GM23338 (cell line): ENCODE data around the gene PTGR3.

Source experiments
- EZH2 ChIP-seq: fragments of 200-600 bp; sonication (generic); IDR thresholded peaks from one replicate; pipeline ENCODE4 v1.8.0; 2017; ENCODE audit warnings: antibody characterized with exemption, mild to moderate bottlenecking, low read depth; ENCODE audit not compliant: unreplicated experiment
- EZH2phosphoT487 ChIP-seq: fragments of 200-600 bp; sonication (generic); IDR thresholded peaks from one replicate; pipeline ENCODE4 v1.8.1; 2018; ENCODE audit warnings: antibody characterized with exemption; ENCODE audit not compliant: unreplicated experiment
- POLR2AphosphoS5 ChIP-seq: IDR thresholded peaks from 2 replicates; pipeline ENCODE4 v1.6.1; 2016; ENCODE audit warnings: antibody characterized with exemption, low read depth
- STAT1 ChIP-seq: IDR thresholded peaks from one replicate; pipeline ENCODE4 v1.6.1; 2016; ENCODE audit warnings: antibody characterized with exemption; ENCODE audit not compliant: unreplicated experiment
- TF ChIP-seq, protein P1 (sequence below), 2 experiments: fragments of 200-600 bp in 1 of 2; sonication (generic) in 1 of 2; conservative IDR thresholded peaks; 2 replicates each; pipeline versions ENCODE4 v1.5.1 to v1.6.1; 2016 to 2017; ENCODE audit warnings: antibody characterized with exemption in 2 of 2, low read depth in 2 of 2, mild to moderate bottlenecking in 2 of 2, moderate library complexity in 1 of 2
- TF ChIP-seq, protein P2 (sequence below): IDR thresholded peaks from 2 replicates; pipeline ENCODE4 v1.6.1; 2016; ENCODE audit warnings: antibody characterized with exemption
- TF ChIP-seq, protein P3 (sequence below): IDR thresholded peaks from one replicate; pipeline ENCODE4 v1.6.1; 2018; ENCODE audit warnings: antibody characterized with exemption; ENCODE audit not compliant: unreplicated experiment

DNA sequence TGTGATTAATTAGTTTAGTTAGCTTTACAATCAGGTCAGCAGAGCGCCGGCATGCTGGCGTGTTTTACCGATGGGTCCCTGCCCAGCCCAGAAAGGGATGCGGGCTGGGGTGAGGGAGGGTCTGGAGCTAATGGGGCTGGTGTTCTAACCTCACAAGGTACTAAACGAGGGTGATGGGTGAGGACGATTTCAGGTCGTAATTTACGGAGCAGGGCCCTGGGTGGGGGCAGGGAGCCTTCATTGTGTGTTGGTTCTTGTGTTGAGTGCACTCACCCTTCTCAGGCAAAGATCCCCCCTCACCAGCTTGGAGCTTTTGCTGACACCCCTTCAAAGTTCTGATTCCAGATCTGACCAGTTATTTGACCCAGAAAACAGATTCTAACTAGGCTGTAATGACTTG is 39.5 kb downstream of the PTGR3 start:
- TF ChIP-seq, protein P1, sequence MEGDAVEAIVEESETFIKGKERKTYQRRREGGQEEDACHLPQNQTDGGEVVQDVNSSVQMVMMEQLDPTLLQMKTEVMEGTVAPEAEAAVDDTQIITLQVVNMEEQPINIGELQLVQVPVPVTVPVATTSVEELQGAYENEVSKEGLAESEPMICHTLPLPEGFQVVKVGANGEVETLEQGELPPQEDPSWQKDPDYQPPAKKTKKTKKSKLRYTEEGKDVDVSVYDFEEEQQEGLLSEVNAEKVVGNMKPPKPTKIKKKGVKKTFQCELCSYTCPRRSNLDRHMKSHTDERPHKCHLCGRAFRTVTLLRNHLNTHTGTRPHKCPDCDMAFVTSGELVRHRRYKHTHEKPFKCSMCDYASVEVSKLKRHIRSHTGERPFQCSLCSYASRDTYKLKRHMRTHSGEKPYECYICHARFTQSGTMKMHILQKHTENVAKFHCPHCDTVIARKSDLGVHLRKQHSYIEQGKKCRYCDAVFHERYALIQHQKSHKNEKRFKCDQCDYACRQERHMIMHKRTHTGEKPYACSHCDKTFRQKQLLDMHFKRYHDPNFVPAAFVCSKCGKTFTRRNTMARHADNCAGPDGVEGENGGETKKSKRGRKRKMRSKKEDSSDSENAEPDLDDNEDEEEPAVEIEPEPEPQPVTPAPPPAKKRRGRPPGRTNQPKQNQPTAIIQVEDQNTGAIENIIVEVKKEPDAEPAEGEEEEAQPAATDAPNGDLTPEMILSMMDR (conservative IDR thresholded peaks at IDR 0.05; ENCODE audit: low read depth in 2 of 2): no peak
- TF ChIP-seq EZH2: no peak
- TF ChIP-seq, protein P2, sequence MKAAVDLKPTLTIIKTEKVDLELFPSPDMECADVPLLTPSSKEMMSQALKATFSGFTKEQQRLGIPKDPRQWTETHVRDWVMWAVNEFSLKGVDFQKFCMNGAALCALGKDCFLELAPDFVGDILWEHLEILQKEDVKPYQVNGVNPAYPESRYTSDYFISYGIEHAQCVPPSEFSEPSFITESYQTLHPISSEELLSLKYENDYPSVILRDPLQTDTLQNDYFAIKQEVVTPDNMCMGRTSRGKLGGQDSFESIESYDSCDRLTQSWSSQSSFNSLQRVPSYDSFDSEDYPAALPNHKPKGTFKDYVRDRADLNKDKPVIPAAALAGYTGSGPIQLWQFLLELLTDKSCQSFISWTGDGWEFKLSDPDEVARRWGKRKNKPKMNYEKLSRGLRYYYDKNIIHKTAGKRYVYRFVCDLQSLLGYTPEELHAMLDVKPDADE: no peak
- TF ChIP-seq, protein P3, sequence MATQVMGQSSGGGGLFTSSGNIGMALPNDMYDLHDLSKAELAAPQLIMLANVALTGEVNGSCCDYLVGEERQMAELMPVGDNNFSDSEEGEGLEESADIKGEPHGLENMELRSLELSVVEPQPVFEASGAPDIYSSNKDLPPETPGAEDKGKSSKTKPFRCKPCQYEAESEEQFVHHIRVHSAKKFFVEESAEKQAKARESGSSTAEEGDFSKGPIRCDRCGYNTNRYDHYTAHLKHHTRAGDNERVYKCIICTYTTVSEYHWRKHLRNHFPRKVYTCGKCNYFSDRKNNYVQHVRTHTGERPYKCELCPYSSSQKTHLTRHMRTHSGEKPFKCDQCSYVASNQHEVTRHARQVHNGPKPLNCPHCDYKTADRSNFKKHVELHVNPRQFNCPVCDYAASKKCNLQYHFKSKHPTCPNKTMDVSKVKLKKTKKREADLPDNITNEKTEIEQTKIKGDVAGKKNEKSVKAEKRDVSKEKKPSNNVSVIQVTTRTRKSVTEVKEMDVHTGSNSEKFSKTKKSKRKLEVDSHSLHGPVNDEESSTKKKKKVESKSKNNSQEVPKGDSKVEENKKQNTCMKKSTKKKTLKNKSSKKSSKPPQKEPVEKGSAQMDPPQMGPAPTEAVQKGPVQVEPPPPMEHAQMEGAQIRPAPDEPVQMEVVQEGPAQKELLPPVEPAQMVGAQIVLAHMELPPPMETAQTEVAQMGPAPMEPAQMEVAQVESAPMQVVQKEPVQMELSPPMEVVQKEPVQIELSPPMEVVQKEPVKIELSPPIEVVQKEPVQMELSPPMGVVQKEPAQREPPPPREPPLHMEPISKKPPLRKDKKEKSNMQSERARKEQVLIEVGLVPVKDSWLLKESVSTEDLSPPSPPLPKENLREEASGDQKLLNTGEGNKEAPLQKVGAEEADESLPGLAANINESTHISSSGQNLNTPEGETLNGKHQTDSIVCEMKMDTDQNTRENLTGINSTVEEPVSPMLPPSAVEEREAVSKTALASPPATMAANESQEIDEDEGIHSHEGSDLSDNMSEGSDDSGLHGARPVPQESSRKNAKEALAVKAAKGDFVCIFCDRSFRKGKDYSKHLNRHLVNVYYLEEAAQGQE: no peak
- no peak for TF ChIP-seq POLR2AphosphoS5
- TF ChIP-seq STAT1: no peak
- TF ChIP-seq EZH2phosphoT487: no peak
